Activated B cell treated with CpG ODN at 0.5 μM for 24 hours (primary cell): ENCODE measurements around the gene ATP5F1C. TPM values are rescaled to one million over a fixed set of nuclear protein-coding genes. Genes with fewer than 3 reads are reported as not detected.

Experiments used
- ATAC-seq: fragments of 200-7000 bp; cut with Tn5 transposase; one replicate; pipeline ENCODE4 v1.10.0; 2021; ENCODE audit warnings: low read depth, mild to moderate bottlenecking, moderate library complexity
- CTCF ChIA-PET: fragments of 350-600 bp; sonication (Branson Sonifier 250); formaldehyde crosslinking; loops from one replicate; lab custom pipeline; 2021; ENCODE audit warnings: antibody characterized with exemption; lab: Charles Lee
- POLR2A ChIA-PET: fragments of 350-600 bp; sonication (Branson Sonifier 250); formaldehyde crosslinking; loops from one replicate; lab custom pipeline; 2021; ENCODE audit warnings: antibody characterized with exemption; lab: Charles Lee
- DNase-seq: peaks from one replicate; pipeline ENCODE4 v3.0.0; 2022
- H3K27ac Mint-ChIP-seq: one replicate; pipeline ENCODE4 v1.8.0; 2020; ENCODE audit warnings: mixed read lengths
- H3K27me3 Mint-ChIP-seq: one replicate; pipeline ENCODE4 v1.8.0; 2021; ENCODE audit warnings: mixed read lengths
- H3K36me3 Mint-ChIP-seq: one replicate; pipeline ENCODE4 v1.8.0; 2021; ENCODE audit warnings: low read depth, mixed read lengths
- H3K4me1 Mint-ChIP-seq: one replicate; pipeline ENCODE4 v1.8.0; 2021; ENCODE audit warnings: mixed read lengths
- H3K4me3 Mint-ChIP-seq: one replicate; pipeline ENCODE4 v1.8.0; 2020; ENCODE audit warnings: mild to moderate bottlenecking, mixed read lengths
- H3K9me3 Mint-ChIP-seq: one replicate; pipeline ENCODE4 v1.8.0; 2020; ENCODE audit warnings: mixed read lengths
- intact Hi-C: fragments of 100-400 bp; cut with micrococcal nuclease; formaldehyde crosslinking; loops from one replicate; pipeline ENCODE4 v1.15.1; 2024
- total RNA-seq: library from RNA; stranded (reverse); gene quantifications from 2 replicates; pipeline ENCODE4 v1.2.3, GENCODE V29; 2022
- TF ChIP-seq, protein P1 (sequence below): fragments of 200-600 bp; IDR thresholded peaks from one replicate; pipeline ENCODE4 v1.8.0; 2022; ENCODE audit warnings: antibody characterized with exemption, mild to moderate bottlenecking

The ATP5F1C gene
- total RNA-seq, 1 donor from 2014 or later: 182 TPM

DNA sequence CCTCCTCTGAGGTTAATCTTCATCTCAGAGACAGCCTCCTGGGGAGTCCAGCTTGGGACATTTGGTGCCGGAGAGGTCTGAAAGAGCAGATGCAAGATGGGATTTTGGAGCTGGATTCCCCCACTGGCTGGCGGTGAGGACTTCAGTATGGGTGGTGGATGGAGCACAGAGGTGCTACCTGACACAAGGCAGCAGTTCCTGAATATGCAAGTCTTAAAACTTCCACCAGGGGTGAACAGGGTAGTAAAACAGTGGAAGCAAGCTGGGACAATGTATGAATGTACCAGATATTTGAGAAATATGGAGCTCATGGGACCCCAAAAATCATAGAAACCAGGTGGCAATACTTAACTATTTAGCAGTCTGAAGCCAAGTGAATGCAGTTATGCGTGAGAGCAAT lies 25.5 kb downstream of the ATP5F1C start:
- ChIA-PET CTCF (no interaction called here), POLR2A (no interaction called here)
- Mint-ChIP-seq H3K9me3 (no peaks in the 10 kb centered on the region), H3K4me1 (peaks cover 7% of the 10 kb centered on the region), H3K27ac (no peak overlapping the region), H3K4me3 (no peak overlapping the region), H3K27me3 (peaks cover 7% of the 10 kb centered on the region), H3K36me3 (peaks cover 13% of the 10 kb centered on the region)
- TF ChIP-seq, protein P1, sequence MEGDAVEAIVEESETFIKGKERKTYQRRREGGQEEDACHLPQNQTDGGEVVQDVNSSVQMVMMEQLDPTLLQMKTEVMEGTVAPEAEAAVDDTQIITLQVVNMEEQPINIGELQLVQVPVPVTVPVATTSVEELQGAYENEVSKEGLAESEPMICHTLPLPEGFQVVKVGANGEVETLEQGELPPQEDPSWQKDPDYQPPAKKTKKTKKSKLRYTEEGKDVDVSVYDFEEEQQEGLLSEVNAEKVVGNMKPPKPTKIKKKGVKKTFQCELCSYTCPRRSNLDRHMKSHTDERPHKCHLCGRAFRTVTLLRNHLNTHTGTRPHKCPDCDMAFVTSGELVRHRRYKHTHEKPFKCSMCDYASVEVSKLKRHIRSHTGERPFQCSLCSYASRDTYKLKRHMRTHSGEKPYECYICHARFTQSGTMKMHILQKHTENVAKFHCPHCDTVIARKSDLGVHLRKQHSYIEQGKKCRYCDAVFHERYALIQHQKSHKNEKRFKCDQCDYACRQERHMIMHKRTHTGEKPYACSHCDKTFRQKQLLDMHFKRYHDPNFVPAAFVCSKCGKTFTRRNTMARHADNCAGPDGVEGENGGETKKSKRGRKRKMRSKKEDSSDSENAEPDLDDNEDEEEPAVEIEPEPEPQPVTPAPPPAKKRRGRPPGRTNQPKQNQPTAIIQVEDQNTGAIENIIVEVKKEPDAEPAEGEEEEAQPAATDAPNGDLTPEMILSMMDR: no peak
- intact Hi-C loops: loop anchor here (10.0 kb wide), 1 partner anchor 1409 kb away; no protein-coding TSS in a partner anchor
- no peak for DNase-seq
- no peak for ATAC-seq

DNA sequence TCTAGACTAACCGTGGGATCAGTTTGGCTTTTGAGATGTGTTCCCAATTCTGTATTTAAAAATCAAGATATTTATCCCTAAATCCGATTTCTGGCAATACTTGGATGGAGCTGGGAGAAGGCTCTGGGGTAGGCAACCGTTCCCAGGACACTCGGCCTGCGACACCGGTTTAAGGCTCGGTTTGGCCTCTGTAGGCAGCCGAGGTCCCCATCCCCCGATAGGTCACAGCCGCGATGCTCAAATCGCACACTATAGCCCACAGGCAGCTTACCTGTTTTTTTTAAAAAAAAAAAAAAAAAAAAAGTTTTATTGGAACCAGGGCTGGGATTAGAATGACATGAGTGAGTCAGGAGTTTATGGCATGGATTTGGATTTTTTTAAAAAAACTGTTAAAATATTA lies 29.6 kb downstream of the ATP5F1C start:
- ATAC-seq: no peak
- no peak for DNase-seq
- peaks cover 27% of the 10 kb centered on the region for H3K4me1 Mint-ChIP-seq
- H3K27ac Mint-ChIP-seq: peak overlapping the region; percentile 87
- H3K27me3 Mint-ChIP-seq: peaks cover 7% of the 10 kb centered on the region
- no peaks in the 10 kb centered on the region for H3K9me3 Mint-ChIP-seq
- H3K4me3 Mint-ChIP-seq: peak overlapping the region; percentile 100
- TF ChIP-seq, protein P1: no peak
- POLR2A ChIA-PET: interaction anchor here (1.3 to 6.0 kb wide), 6 partner anchors 9 to 292 kb away, joined by 4 to 108 read pairs (median 7); partner anchors contain the start of genes ATP5F1C and KIN
- intact Hi-C loops: loop anchor here (10.0 kb wide), 1 partner anchor 1413 kb away; no protein-coding TSS in a partner anchor
- H3K36me3 Mint-ChIP-seq: peaks cover 17% of the 10 kb centered on the region
- CTCF ChIA-PET: interaction anchor here (0.6 to 0.7 kb wide), 3 partner anchors 292 to 574 kb away, joined by 3 read pairs; no protein-coding TSS in a partner anchor

DNA sequence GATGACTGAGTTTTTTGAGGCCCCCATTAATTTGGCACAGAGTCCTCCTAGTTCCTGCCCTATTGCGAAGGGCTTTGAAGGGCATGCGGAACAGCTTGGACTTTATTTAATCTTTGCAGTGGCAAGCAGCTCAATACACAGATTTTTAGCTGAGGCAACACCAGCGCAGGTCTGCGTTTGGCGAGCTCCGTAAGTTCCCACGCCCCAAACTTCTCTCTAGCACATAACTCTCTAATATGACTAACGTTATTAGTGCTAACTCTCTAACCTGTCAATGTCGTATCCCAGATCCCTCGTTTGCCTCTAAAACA lies 30.0 kb downstream of the ATP5F1C start:
- CTCF ChIA-PET: interaction anchor here (0.7 kb wide), 2 partner anchors 292 to 574 kb away, joined by 3 read pairs; no protein-coding TSS in a partner anchor
- intact Hi-C loops: loop anchor here (1.0 to 10.0 kb wide), 3 partner anchors 30 to 1413 kb away; partner anchors contain the start of gene ATP5F1C
- Mint-ChIP-seq H3K4me1 (peaks cover 27% of the 10 kb centered on the region), H3K27ac (peak overlapping the region; percentile 87), H3K27me3 (peaks cover 7% of the 10 kb centered on the region), H3K36me3 (peaks cover 19% of the 10 kb centered on the region), H3K4me3 (peak overlapping the region; percentile 100), H3K9me3 (no peaks in the 10 kb centered on the region)
- DNase-seq (no peak), ATAC-seq (peak; percentile 22)
- POLR2A ChIA-PET: interaction anchor here (0.8 to 6.0 kb wide), 7 partner anchors 9 to 1157 kb away, joined by 3 to 108 read pairs (median 6); partner anchors contain the start of genes ATP5F1C and KIN
- TF ChIP-seq, protein P1: no peak

DNA sequence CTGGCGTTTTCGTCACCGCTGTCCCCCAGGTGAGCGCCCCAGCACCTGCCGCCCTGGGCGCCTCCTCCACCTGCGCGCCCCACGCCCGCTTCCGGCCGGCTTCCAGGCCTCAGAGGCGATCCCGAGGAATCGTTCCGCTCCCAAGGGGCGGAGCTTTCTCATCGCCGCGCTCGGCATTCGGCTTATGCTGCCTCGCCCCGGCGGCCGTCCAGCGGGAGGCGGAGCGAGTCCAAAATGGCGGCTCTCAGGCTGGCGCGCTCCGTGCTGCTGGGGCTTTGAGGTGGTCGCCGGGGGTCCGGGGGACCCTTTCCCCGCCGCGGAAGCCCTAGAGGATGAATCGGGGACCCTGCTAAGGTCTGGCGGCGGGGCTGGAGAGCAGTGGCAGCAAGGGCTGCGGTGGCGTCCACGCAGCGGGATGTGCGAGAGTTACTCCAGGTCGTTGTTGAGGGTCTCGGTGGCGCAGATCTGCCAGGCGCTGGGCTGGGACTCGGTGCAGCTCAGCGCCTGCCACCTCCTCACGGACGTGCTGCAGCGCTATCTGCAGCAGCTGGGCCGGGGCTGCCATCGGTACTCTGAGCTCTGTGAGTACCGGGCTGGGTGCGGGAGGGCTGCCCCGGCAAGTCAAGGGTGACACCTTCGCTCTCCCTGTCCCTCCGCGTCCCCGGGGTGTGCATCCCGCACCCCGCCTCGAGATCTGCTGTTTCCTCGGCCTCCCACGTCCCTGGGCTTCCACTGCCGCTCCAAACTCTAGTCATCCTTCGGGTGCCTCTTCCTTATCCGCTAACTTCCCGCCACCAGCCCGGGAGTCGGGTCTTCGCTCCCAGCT lies 30.5 kb downstream of the ATP5F1C start, which contains the start of gene TAF3:
Gene TAF3, plus strand, starts transcription at position 211 of the 826 bp plus-strand sequence. Its CDS starts 205 bp downstream, at position 416.
- POLR2A ChIA-PET: interaction anchor here (0.8 to 6.0 kb wide), 7 partner anchors 10 to 1158 kb away, joined by 3 to 108 read pairs (median 6); partner anchors contain the start of genes ATP5F1C and KIN
- peak within 1 kb of the TSS; percentile 87 for H3K27ac Mint-ChIP-seq
- H3K9me3 Mint-ChIP-seq: no peaks in the 10 kb centered on the region
- intact Hi-C loops: loop anchor here (1.0 to 10.0 kb wide), 3 partner anchors 30 to 1414 kb away; partner anchors contain the start of gene ATP5F1C
- peaks cover 4% of the 10 kb centered on the region for H3K27me3 Mint-ChIP-seq
- peak within 1 kb of the TSS; percentile 100 for H3K4me3 Mint-ChIP-seq
- TF ChIP-seq, protein P1: no peak
- peaks cover 19% of the 10 kb centered on the region for H3K36me3 Mint-ChIP-seq
- peak; percentile 93 for ATAC-seq
- CTCF ChIA-PET: interaction anchor here (0.7 to 1.4 kb wide), 4 partner anchors 234 to 575 kb away, joined by 3 to 5 read pairs (median 3); no protein-coding TSS in a partner anchor
- H3K4me1 Mint-ChIP-seq: peaks cover 27% of the 10 kb centered on the region
- peak; percentile 90 for DNase-seq
